GM23338 (cell line): ENCODE data around the gene COL20A1.

Source experiments
- EZH2 ChIP-seq: fragments of 200-600 bp; sonication (generic); IDR thresholded peaks from one replicate; pipeline ENCODE4 v1.8.0; 2017; ENCODE audit warnings: antibody characterized with exemption, mild to moderate bottlenecking, low read depth; ENCODE audit not compliant: unreplicated experiment
- TF ChIP-seq, protein P1 (sequence below), 2 experiments: fragments of 200-600 bp in 1 of 2; sonication (generic) in 1 of 2; conservative IDR thresholded peaks; 2 replicates each; pipeline versions ENCODE4 v1.5.1 to v1.6.1; 2016 to 2017; ENCODE audit warnings: antibody characterized with exemption in 2 of 2, low read depth in 2 of 2, mild to moderate bottlenecking in 2 of 2, moderate library complexity in 1 of 2

DNA sequence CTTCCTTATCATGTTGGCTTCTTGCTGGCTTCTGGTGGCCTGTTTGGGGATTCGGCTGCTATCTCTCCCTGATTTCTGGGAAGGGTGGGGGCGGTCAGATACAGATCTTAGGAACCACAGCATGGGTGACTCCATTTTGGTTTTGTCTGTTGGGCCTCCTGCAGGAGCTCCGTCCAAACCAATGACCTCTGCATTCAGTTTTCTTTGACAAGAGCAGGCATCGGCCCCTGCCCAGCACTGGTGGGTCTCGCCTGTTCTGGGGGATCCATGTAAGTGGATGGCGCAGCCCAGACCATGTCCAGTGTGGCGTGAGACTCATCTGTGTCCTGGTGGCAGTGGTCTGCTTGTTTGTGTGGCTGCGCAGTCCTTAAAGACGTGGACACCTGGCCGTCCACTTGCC is 29.0 kb upstream of the COL20A1 start:
- TF ChIP-seq, protein P1, sequence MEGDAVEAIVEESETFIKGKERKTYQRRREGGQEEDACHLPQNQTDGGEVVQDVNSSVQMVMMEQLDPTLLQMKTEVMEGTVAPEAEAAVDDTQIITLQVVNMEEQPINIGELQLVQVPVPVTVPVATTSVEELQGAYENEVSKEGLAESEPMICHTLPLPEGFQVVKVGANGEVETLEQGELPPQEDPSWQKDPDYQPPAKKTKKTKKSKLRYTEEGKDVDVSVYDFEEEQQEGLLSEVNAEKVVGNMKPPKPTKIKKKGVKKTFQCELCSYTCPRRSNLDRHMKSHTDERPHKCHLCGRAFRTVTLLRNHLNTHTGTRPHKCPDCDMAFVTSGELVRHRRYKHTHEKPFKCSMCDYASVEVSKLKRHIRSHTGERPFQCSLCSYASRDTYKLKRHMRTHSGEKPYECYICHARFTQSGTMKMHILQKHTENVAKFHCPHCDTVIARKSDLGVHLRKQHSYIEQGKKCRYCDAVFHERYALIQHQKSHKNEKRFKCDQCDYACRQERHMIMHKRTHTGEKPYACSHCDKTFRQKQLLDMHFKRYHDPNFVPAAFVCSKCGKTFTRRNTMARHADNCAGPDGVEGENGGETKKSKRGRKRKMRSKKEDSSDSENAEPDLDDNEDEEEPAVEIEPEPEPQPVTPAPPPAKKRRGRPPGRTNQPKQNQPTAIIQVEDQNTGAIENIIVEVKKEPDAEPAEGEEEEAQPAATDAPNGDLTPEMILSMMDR (conservative IDR thresholded peaks at IDR 0.05; ENCODE audit: low read depth in 2 of 2): no peak
- TF ChIP-seq EZH2: no peak
